GM21717 (cell line): ENCODE data around the gene RAB38.
A peak's percentile ranks its signal among the peaks of the same experiment; 100 is the strongest.

ENCODE experiments used
- ATAC-seq: cut with Tn5 transposase; IDR thresholded peaks from one replicate; pipeline ENCODE4 v1.9.1; 2021; ENCODE audit warnings: mild to moderate bottlenecking, moderate library complexity; ENCODE audit not compliant: unreplicated experiment

Gene RAB38

DNA sequence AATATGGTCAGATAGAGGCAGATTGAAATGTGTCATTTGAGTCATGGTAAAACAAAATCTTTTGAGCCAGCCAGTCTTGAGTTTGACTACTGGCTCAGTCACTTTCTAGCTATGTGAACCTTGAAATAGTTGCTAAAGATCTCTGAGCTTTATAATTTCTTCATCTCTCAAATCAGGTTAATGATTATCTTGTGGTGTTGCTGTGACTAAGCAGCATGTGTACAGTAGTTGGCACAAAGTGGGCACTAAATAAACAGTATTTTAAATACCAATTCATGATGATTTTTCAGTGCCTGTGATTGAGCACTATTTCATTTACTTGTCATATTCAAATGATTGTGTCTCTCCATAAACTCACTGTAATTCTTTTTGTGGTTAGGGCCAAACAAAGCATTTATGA lies 70.8 kb downstream of the RAB38 start:
- ATAC-seq, result no peak

DNA sequence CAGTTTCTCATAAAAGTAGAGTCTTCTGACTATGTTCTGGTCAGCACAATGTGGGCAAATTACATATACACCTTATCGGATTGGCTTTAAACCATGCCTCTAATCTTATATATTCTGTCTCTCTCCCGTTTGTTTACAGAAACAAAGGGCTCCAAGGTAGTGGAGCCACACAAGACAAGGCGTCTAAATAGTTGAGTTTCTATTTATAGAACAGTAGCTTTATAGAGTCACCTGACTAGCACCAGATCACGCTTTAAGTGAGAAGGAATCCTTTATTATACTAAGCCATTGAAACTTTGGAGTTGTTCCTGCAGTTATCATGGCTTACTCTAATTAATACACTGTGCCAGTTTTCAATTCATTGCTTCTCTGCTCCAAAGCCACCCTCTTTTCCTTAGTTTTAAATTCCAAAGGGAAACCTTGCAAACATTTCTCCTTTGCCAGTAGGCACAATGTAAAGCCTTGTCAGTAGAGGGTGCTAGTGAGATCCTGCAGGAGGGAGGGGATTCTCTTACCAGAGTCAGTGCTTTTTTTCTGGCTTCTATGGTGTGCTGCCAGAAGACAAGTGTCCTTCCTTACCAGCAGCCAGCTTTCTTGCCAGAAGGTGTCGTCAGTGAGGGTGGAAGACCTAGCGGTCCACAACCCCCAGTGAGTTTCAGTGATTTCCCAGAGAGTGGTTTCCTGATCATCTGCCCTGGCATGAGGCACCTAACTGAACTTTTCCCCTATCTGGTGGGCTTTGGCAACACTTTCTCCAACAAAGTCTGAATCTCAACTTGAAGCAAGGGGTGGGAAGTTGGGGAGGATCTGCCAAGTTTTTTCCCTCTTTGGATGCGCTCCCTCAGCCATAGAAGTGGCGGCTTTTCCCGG lies 71.7 kb downstream of the RAB38 start:
- ATAC-seq, result peak; percentile 82

DNA sequence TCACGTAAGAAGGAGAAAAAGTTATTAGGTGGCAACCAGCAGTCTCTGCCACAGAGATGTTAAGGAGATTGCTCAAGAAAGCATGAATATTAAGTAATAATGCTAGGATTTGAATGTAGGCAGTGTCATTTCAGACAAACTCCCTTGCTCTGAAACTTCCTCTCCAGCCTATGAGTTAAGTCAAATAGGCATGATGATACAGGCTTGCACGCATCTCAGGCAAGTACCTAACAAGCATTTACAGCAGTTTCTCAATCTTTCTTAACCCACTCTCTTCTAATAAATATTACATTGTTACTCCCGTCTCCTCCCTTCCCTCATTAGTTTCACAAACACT lies 72.7 kb downstream of the RAB38 start:
- ATAC-seq, result no peak

DNA sequence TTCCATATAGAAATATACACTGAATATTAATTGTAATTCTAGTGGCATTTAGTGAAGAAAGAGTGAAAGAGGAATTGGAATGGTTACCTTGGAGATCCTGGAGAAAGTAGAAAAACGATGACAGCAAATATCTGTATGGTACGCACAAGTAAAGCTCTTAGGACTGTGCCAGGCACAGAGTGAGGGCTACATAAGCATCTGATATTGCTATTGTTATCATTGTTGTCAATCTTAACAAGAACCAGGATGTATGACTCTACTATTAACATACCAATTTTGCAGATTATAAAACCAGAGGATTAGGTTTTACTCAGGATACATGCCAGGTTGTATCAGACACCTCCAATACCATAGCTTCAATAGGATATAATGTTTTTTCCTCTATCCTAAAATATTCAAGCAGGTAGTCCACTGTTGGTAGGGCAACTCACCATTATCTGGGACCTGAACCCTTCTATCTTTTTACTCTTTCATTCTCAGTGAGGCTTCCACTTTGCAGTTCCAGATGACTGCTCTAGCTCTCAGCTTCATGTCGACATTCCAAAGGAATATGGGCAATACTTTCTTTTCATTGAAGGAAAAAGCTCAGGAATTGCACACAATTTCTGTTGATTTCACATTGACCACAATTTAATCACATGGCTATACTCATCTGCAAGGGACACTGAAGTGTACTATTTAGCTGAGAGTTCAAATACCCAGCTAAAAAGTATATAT lies 73.2 kb downstream of the RAB38 start:
- no peak for ATAC-seq

DNA sequence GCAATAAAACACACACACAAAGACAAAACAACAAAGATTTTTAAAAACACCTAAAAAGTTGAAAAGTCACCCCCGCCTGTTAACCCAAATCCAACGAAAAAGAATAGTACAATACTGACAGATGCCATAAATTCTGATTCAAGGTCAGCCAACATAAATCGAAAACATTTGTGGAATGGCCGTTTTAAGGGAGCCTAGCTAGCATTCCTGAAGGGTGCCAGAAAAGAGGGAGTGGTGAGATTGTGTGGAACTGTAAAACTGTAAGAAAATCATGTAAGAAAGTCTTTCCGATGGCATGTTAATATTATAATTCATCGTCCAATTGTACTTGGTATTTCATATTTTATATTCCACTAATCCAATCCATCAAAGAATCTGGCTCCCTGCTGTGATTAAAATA lies 75.1 kb downstream of the RAB38 start:
- no peak for ATAC-seq

DNA sequence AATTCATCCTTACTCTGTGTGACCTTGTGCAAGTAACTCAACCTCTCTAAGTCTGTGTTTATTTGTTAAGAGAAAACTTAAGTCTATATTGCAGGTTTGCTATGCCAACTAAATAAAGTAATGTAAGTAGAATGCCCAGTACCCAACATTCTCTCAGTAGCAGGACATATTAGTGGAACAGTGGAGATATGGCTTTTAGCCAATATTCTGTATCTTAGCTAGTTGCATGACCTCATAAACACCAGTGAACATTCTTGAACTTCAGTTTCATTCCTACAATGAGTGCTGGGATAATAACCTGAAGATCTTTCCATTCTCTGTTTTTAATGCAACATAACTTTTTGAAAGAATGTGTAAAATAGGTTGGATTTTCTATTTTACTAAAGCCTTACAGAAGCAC lies 77.0 kb downstream of the RAB38 start:
- ATAC-seq, result no peak

DNA sequence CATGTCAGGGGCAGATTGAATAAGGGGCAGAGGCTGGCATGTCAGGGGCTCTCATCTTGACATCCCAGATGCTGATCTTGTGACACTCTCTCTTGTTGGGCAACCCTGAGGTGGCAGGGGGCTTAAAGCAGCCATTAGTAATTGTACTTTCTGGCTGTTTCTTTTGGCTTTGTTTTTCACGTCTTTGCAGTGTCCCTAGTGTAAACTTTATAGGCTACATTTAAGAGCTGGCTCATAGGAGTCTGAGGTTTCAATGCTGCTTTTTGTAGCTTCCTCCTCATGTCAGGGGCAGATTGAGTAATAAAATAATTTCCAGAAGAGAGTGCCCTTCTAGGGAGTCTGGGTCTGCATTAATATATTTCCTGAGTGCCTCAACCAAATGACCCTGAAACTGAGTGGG lies 86.1 kb downstream of the RAB38 start:
- ATAC-seq, result no peak

DNA sequence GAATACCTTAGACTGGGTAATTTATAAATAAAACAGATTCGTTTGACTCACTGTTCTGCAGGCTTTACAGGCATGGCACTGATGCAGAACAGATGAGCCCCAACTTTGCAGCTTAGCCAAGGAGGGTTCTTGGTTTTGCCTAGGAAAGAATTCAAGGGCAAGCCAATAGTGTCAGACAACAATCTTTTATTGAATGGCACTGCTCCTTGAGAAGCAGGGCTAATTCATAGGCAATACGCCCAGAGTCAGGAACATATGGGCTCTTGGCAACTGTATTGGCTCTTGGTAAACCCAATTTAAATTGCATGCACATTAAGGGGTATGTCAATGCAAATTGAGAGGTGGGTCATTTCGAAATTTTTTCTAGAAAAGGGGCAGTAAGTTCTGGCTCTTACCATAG lies 87.9 kb downstream of the RAB38 start:
- ATAC-seq, result no peak

DNA sequence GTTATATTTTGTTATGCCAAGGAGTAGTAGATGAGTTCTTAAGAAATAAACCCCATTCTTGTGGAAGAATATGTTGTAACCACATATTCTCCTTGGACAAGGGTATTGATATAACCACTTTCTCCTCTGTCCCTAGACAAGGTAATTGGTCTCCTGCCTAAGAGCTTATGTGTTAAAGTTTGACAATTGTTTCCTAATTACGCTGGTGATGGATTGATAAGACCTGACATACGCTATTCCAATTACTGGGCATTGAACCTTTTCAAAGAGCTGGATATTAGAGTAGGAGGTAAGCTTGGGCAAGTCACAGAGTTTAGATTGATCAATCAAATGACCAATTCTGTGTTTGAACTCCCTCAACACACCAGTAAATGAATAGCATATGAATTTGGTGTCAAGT lies 88.9 kb downstream of the RAB38 start:
- ATAC-seq, result no peak

DNA sequence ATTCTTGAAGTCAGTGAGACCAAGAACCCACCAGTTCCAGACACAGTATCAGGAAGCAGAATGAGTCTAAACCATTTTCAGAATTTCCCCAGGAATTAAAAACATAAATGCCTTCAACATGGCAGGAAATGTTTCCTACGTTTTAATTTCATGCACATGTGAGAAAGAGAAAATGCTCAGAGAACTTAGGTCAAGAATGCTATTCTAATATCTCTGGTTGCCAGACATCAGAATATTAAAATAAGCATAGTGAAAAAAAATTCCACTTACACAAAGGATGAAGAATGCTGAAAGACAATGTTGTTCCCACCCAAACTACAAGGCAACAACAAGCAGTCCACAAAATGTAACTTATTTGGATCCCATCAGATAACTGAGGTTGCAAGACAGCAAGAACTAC lies 104.8 kb downstream of the RAB38 start:
- no peak for ATAC-seq

DNA sequence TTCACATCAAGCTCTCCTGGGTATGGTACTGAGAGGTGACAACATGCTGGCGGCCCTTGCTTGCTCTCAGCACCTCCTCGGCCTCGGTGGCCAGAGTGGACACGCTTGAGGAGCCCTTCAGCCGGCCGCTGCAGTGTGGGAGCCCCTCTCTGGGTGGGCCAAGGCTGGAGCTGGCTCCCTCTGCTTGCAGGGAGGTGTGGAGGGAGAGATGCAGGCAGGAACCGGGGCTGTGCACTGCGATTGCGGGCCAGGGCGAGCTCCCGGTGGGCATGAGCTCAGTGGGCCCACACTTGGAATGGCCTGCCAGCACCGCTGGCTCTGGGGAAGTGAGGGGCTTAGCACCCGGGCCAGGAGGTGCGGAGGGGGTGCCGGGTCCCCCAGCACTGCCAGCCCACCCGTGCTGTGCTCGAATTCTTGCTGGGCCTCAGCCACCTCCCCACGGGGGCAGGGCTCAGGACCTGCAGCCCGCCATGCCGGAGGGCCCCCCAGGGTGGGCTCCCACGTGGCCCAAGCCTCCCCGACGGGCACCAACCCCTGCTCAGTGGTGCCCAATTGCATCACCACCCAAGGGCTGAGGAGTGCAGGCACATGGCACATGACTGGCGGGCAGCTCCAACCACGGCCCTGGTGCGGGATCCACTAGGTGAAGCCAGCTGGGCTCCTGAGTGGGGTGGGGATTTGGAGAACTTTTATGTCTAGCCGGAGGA lies 106.2 kb downstream of the RAB38 start:
- no peak for ATAC-seq

DNA sequence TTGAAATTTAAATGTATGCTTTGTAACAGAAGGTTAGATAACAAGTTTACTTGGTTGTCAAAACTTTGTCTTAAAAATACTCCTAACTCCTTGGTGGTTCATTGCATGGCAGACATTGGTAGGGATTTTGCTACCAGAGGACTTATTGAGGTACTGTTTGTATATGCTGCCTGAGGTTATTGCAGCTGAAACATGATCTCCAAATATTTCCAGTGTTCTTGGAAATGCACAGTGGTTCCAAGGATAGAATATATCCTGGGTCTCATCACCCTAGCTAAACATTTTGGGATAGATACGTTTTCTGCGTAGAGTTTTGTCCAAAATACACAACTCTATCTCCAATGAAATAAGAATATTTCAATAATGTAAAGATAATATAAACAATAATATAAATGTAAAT lies 109.2 kb downstream of the RAB38 start:
- no peak for ATAC-seq

DNA sequence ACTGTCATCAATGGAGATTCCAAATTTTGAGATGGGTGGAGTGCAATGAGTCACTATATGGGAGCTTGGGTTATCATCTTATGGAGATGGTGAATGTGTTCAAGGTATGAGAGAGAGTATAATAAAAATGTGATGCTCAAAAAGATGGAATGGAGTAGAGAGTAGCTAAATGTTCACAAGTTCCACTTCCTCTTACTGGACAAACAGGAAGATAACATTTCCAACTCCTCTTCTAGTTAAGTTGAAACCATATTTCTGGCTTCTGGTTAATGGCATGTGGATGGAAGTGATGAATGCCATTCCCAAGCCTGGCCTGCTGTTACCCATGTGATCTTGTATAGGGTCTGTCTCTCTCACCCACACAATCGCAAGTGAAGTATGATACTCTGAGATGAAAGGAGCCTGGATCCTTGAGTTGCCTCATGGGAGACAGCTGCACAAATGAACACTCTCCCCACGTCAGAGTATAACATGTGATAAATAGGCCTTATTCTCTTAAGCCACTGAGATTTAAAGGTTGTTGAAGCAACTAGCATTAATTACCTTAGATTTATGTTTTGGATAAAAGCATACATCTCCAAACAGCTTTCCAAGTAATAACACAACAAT lies 111.0 kb downstream of the RAB38 start:
- no peak for ATAC-seq
